Right hindlimb (tissue), 1 donor: Measurements from ENCODE around the gene DDR1.
"Not testable (repeated sequence)": the region's sequence is repeated elsewhere in the genome, so short reads cannot be mapped to it uniquely, and the experiment has no call there.

Source experiments
- DNase-seq: peaks from one replicate; pipeline ENCODE4 v3.0.0-alpha.2; 2018

DDR1 gene

DNA sequence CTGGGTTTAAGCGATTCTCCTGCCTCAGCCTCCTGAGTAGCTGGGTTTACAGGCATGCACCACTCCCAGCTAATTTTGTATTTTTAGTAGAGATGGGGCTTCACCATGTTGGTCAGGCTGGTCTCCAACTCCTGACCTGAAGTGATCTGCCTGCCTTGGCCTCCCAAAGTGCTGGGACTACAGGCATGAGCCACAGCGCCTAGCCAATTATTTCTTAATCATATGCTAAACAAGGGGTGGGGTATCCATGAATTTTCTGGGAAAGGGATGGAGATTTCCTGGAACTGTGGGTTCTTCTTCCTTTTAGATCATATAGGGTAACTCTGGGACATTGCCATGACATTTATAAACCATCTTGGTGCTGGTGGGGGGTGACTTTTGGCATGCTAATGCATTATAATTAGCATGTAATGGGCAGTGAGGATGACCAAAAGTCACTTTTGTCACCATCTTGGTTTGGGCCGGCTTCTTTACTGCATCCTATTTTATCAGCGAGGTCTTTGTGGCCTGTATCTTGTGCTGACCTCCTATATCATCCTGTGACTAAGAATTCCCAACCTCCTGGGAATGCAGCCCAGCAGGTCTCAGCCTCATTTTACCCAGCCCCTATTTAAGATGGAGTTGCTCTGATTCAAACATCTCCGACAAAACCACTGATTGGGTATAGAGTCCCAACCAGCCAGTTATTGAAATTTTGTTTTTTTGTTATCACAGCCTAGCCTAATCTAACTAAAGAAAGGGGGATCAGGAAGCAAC, 29.9 kb upstream of the DDR1 start:
- DNase-seq: no peak

- no peak for DNase-seq
Measured at GRCh38 chr6:30855429-30856075, 28.8 kb upstream of the DDR1 start.

GRCh38 chr6:30857112-30857511, 27.2 kb upstream of the DDR1 start:
- DNase-seq: no peak

- no peak for DNase-seq
Measured at GRCh38 chr6:30857549-30857948, 26.8 kb upstream of the DDR1 start.

DNA sequence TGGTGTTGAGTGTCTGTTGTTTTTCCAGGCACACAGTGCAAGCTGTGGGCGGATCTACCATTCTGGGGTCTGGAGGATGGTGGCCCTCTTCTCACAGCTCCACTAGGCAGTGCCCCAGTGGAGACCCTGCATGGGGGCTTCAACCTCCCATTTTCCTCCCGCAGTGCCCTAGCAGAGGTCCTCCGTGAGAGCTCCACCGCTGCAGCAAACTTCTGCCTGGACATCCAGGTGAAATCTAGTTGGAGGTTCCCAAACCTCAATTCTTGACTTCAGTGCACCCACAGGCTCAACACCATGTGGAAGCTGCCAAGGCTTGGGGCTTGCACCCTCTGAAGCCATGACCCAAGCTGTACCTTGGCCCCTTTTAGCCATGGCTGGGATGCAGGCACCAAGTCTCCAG, 24.6 kb upstream of the DDR1 start:
- DNase-seq: not testable (repeated sequence)

GRCh38 chr6:30861257-30862048, 22.9 kb upstream of the DDR1 start:
- no peak for DNase-seq

DNA sequence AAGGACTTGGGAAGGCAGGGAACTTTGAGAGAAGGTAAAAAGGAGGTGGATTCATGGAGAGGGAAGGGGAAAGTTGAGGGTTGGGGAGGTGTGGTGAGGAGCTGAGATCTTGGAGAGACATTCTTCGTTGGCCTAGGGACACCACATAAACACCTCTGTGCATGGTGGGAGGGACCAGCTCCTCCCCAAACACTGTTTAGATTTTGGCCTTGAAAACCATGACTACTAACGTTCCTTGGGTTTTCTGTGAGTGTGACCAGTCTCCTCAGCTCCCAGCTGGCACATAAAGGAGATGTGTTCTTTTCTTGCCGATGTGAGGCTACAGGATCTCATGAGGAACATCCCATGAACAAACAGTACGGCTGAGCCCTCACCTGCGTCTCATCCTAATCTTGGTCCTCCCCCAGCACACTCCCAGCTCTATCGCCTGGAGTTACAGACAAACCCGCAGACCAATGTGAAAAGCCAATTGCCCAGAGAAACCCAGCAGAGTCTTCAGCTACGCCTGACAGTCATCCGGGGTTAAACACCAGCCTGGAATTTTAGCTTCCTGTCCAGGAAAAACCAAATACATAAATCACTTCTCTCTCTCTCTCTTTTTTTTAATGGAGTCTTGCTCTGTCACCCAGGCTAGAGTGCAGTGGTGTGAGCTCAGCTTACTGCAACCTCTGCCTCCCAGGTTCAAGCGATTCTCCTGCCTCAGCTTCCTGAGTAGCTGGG, 22.0 kb upstream of the DDR1 start:
- no peak for DNase-seq

GRCh38 chr6:30864325-30864724, 20.0 kb upstream of the DDR1 start:
- DNase-seq: no peak

- not testable (repeated sequence) for DNase-seq
Measured at GRCh38 chr6:30869241-30869749, 15.0 kb upstream of the DDR1 start.

DNA sequence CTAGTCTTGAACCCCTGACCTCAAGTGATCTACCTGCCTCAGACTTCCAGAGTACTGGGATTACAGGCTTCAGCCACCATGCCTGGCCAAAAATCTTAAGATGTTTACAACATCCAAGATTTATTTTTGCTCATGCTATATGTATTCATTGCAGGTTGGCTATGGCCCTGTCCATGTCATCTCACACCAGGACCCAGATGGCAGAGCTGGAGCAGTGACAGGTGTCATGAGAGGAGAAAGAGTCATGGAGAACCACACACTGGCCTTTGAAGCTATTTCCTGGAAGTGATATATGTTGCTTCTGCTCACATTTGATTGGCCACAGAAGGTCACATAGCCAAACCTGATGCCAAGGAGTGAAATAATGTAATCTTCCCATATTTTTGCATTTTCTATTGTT, 13.8 kb upstream of the DDR1 start:
- no peak for DNase-seq

GRCh38 chr6:30871592-30872183, 12.6 kb upstream of the DDR1 start:
- no peak for DNase-seq

DNA sequence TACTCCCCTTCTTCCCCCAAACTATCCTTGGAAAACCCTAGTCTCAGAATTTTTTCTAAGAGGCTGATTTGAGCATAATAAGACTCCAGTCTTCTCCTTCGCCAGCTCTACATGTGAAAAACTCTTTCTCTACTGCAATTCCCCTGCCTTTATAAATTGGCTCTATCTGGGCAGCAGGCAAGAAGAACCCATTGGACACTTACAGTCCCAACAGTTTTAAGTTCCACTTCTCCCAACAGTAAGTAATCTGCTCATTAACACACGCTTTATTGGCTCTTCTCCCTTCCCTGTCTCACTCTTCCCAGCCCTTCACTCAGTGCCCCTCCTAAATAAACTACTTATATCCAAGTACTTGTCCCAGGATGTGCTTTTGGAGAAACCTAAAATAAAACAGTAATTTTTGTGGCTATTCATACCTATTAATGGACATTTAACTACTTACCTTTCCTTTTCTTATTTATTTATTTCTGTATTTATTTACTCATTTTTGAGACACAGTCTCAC, 11.1 kb upstream of the DDR1 start:
- DNase-seq: no peak

DNA sequence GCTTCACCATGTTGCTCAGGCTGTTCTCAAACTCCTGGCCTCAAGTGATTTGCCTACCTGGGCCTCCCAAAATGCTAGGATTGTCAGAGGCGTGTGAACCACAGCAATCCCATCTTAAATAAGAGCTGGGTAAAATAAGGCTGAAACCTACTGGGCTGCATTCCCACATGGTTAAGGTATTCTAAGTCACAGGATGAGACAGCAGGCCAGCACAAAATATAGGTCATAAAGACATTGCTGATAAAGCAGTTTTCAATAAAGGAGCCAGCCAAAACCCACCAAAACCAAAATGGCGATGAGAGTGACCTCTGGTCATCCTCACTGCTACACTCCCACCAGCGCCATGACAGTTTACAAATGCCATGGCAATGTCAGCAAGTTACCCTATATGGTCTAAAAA, 10.5 kb upstream of the DDR1 start:
- DNase-seq: not testable (repeated sequence)

- no peak for DNase-seq
Measured at GRCh38 chr6:30875244-30876038, 8.9 kb upstream of the DDR1 start.

DNA sequence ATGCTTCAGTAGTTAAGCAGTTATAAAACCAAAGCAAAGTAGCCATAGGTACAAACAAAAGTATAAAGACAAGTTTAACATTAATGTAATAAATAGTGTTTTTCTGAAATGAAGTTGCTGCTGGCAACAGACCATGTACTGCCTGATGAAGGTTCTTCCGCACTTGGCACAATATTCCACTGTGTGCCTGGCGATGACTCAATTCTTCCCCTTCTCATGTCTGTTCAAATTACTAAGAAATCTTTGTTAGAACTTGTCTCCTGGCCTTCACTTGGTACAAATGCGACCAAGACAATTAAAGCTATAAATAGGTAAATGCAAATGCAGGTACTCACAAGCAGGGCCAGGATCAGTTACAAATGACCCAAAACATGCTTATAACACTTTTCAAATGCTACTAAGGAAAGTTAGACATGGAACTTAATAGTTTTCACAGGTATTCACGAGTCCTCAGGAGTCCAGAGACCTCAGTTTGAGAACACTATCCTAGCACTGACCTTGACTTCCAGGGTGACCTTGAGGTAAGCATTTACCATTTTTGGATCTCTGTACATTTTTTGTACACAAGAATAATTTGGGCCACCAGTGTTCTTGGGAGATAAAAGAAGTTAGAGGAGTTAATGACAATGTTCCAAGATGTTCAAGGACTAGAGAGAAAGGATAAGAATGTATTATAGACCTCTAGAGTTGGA, 8.1 kb upstream of the DDR1 start:
- DNase-seq: peak; percentile 50

DNA sequence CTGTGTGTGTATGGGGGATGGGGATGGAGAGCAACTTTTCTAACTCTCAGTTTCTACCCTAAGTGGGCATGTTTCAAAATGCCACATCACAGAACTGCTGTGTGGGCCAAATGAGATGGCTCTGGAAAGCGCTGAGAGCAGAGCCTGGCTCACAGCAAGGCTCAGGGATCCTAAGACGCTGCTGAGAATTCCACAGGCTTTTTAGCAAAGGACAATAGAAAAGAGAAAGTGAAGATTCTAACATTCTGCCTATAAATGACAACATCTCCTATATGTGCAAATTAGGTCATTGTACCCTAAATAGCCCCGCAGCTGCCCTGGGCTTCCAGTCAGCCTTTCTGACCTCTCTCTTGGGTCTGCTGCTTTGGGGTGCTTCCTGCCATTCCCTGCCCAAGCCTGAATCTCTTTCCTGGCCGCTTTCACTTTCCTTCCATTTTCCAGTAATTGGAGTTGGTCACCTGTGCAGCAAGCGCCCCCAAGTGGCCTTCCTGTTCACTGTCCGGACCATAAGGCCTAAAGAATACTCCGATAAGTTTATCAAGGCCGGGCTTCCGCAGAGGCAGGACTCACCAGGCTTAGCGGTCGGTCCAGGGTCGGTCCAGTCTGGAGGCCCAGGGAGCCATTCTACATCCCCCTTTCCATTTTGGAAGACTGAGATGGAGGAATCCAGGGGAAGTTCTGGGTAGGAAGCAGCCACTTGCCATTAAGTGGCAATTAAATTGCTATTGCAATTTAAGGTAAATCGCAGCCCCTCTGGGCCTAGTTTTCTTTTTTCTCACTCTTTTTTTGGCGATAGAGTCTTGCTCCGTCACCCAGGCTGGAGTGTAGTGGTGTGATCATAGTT, 6.7 kb upstream of the DDR1 start:
- peak; percentile 91 for DNase-seq

- DNase-seq: no peak
Measured at GRCh38 chr6:30879684-30880427, 4.5 kb upstream of the DDR1 start.

GRCh38 chr6:30880698-30881252, 3.5 kb upstream of the DDR1 start:
- peak; percentile 77 for DNase-seq
